ENCODE results near the gene KIAA0930. TPM values are rescaled to one million over a fixed set of nuclear protein-coding genes. Genes with fewer than 3 reads are reported as not detected.

KIAA0930 gene
- total RNA-seq, 2 donors from 2014 or later, result 38.5 to 44.8 TPM

- no peak overlapping the region for H3K27ac ChIP-seq
- H3K9me3 ChIP-seq, result no peaks in the 10 kb centered on the region
- no peaks in the 10 kb centered on the region for H3K36me3 ChIP-seq
- H3K4me1 ChIP-seq, result no peaks in the 10 kb centered on the region
- H3K4me3 ChIP-seq, result no peak overlapping the region
- no peak overlapping the region for H3K9ac ChIP-seq (ENCODE audit: low read depth in 2 of 2, low read length in 2 of 2)
- TF ChIP-seq CTCF (IDR thresholded peaks at IDR 0.05), result no peak
- intact Hi-C loops (cut with DNase I), result no loop called here
- no peak for DNase-seq
- no peaks in the 10 kb centered on the region for H3K27me3 ChIP-seq
Observed at GRCh38 chr22:45205276-45205925, 35.3 kb downstream of the KIAA0930 start.

GRCh38 chr22:45204819-45205218 lies 35.9 kb downstream of the KIAA0930 start:
- no peaks in the 10 kb centered on the region for H3K27me3 ChIP-seq
- no peak for TF ChIP-seq CTCF (IDR thresholded peaks at IDR 0.05)
- no peak overlapping the region for H3K4me3 ChIP-seq
- no peak overlapping the region for H3K9ac ChIP-seq (ENCODE audit: low read depth in 2 of 2, low read length in 2 of 2)
- no peaks in the 10 kb centered on the region for H3K4me1 ChIP-seq
- H3K36me3 ChIP-seq, result no peaks in the 10 kb centered on the region
- no peak overlapping the region for H3K27ac ChIP-seq
- intact Hi-C loops (cut with DNase I), result no loop called here
- H3K9me3 ChIP-seq, result no peaks in the 10 kb centered on the region
- no peak for DNase-seq

GRCh38 chr22:45204241-45204640 lies 36.5 kb downstream of the KIAA0930 start:
- intact Hi-C loops (cut with DNase I), result no loop called here
- H3K36me3 ChIP-seq, result peaks cover 4% of the 10 kb centered on the region
- no peaks in the 10 kb centered on the region for H3K9me3 ChIP-seq
- H3K4me3 ChIP-seq, result no peak overlapping the region
- no peak for TF ChIP-seq CTCF (IDR thresholded peaks at IDR 0.05)
- H3K9ac ChIP-seq (ENCODE audit: low read depth in 2 of 2, low read length in 2 of 2), result no peak overlapping the region
- H3K4me1 ChIP-seq, result no peaks in the 10 kb centered on the region
- no peak for DNase-seq
- no peak overlapping the region for H3K27ac ChIP-seq
- H3K27me3 ChIP-seq, result no peaks in the 10 kb centered on the region

- H3K4me1 ChIP-seq, result no peaks in the 10 kb centered on the region
- no peak overlapping the region for H3K4me3 ChIP-seq
- H3K36me3 ChIP-seq, result peaks cover 9% of the 10 kb centered on the region
Observed at GRCh38 chr22:45203150-45203951, 37.3 kb downstream of the KIAA0930 start.

More at GRCh38 chr22:45203150-45203951, 37.3 kb downstream of the KIAA0930 start:
- DNase-seq, result no peak
- intact Hi-C loops (cut with DNase I), result no loop called here
- TF ChIP-seq CTCF (IDR thresholded peaks at IDR 0.05), result no peak
- H3K9ac ChIP-seq (ENCODE audit: low read depth in 2 of 2, low read length in 2 of 2), result no peak overlapping the region
- H3K27ac ChIP-seq, result no peak overlapping the region
- no peaks in the 10 kb centered on the region for H3K9me3 ChIP-seq
- no peaks in the 10 kb centered on the region for H3K27me3 ChIP-seq

Measured in colonic mucosa (tissue), 4 donors.